Activated naive CD8-positive, alpha-beta T cell treated with anti-CD3 and anti-CD28 coated beads, Interleukin-2, amount 50 U/mL, for 24 hours (primary cell): ENCODE data around the gene GJA4.
"Not testable (repeated sequence)": the region's sequence is repeated elsewhere in the genome, so short reads cannot be mapped to it uniquely, and the experiment has no call there.

Experiments used
- ATAC-seq: fragments of 150-1000 bp; cut with Tn5 transposase; one replicate; pipeline ENCODE4 v1.10.0; 2021
- DNase-seq: peaks from one replicate; pipeline ENCODE4 v3.0.0; 2021
- H3K27ac Mint-ChIP-seq: one replicate; pipeline ENCODE4 v1.8.0; 2021; ENCODE audit warnings: mild to moderate bottlenecking, mixed read lengths
- H3K27me3 Mint-ChIP-seq: one replicate; pipeline ENCODE4 v1.8.0; 2021; ENCODE audit warnings: mixed read lengths
- H3K36me3 Mint-ChIP-seq: one replicate; pipeline ENCODE4 v1.8.0; 2021; ENCODE audit warnings: low read depth, mixed read lengths
- H3K4me1 Mint-ChIP-seq: one replicate; pipeline ENCODE4 v1.8.0; 2021; ENCODE audit warnings: mixed read lengths
- H3K4me3 Mint-ChIP-seq: one replicate; pipeline ENCODE4 v1.8.0; 2021; ENCODE audit warnings: mild to moderate bottlenecking, moderate library complexity, mixed read lengths
- H3K9me3 Mint-ChIP-seq: one replicate; pipeline ENCODE4 v1.8.0; 2021; ENCODE audit warnings: mixed read lengths

The GJA4 gene

DNA sequence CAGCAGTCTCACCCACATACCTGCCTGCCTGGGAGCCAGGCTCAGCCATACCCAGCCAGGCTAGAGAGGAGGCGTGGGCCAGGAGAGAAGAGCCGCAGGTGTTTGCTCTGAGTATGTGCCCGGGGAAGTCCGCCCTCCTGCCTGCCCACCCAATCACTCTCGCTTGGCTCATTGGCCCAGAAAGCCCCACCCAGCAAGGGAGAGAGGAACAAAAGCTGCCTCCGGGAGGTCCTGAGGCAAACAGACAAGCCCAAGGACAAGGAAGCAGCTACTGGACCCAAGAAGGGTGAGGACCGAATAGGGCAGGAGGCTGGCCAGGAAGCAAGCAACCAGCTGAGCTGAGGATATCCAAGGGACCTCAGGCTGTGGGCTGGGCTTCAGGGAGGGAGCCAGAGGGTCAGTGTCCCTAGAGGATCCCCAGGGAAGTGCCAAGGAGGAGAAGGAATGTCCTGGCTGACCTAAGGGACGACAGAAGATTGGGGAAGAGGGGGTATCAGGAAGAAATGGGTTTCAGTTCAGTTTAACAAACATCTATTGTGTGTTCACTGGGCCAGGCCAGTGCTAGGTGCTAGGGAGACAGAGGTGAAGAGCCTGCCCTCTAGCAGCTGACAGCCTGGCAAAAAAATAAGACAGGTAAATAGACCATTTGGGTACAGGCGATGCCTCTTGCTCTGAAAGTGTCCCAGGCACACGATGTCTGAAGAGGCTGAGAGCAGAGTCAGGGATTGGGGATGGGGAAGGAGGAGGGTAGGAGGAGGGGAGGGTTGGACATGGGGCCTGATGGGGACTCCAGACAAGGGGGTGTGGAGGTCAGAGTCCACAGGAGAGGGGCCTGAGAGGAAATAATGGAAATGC lies 33.1 kb upstream of the GJA4 start, which contains the start of gene GJB4:
Gene GJB4 (plus strand): TSS at position 238 of the 855 bp plus-strand sequence. CDS start 1,515 bp downstream, outside the sequence.
- ATAC-seq = no peak
- Mint-ChIP-seq H3K4me1 (no peaks in the 10 kb centered on the region), H3K27ac (no peak within 1 kb of the TSS), H3K4me3 (no peak within 1 kb of the TSS), H3K27me3 (no peaks in the 10 kb centered on the region), H3K36me3 (no peaks in the 10 kb centered on the region), H3K9me3 (no peaks in the 10 kb centered on the region)
- DNase-seq = no peak

DNA sequence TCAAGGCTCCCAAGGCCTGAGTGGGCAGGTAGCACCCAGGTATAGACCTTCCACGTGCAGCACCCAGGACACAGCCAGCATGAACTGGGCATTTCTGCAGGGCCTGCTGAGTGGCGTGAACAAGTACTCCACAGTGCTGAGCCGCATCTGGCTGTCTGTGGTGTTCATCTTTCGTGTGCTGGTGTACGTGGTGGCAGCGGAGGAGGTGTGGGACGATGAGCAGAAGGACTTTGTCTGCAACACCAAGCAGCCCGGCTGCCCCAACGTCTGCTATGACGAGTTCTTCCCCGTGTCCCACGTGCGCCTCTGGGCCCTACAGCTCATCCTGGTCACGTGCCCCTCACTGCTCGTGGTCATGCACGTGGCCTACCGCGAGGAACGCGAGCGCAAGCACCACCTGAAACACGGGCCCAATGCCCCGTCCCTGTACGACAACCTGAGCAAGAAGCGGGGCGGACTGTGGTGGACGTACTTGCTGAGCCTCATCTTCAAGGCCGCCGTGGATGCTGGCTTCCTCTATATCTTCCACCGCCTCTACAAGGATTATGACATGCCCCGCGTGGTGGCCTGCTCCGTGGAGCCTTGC lies 31.5 kb upstream of the GJA4 start:
- Mint-ChIP-seq H3K4me3 (no peak overlapping the region), H3K27ac (no peak overlapping the region), H3K36me3 (no peaks in the 10 kb centered on the region), H3K9me3 (no peaks in the 10 kb centered on the region), H3K4me1 (no peaks in the 10 kb centered on the region), H3K27me3 (no peaks in the 10 kb centered on the region)
- DNase-seq (no peak), ATAC-seq (no peak)

GRCh38 chr1:34761776-34762307 lies 31.0 kb upstream of the GJA4 start:
- ATAC-seq (no peak), DNase-seq (no peak)
- no peak overlapping the region for H3K27ac Mint-ChIP-seq
- no peak overlapping the region for H3K4me3 Mint-ChIP-seq
- no peaks in the 10 kb centered on the region for H3K4me1 Mint-ChIP-seq
- no peaks in the 10 kb centered on the region for H3K9me3 Mint-ChIP-seq
- no peaks in the 10 kb centered on the region for H3K36me3 Mint-ChIP-seq
- H3K27me3 Mint-ChIP-seq = no peaks in the 10 kb centered on the region

GRCh38 chr1:34762474-34763141 lies 30.2 kb upstream of the GJA4 start:
- H3K4me3 Mint-ChIP-seq = no peak overlapping the region
- H3K27me3 Mint-ChIP-seq = no peaks in the 10 kb centered on the region
- no peak for ATAC-seq

DNA sequence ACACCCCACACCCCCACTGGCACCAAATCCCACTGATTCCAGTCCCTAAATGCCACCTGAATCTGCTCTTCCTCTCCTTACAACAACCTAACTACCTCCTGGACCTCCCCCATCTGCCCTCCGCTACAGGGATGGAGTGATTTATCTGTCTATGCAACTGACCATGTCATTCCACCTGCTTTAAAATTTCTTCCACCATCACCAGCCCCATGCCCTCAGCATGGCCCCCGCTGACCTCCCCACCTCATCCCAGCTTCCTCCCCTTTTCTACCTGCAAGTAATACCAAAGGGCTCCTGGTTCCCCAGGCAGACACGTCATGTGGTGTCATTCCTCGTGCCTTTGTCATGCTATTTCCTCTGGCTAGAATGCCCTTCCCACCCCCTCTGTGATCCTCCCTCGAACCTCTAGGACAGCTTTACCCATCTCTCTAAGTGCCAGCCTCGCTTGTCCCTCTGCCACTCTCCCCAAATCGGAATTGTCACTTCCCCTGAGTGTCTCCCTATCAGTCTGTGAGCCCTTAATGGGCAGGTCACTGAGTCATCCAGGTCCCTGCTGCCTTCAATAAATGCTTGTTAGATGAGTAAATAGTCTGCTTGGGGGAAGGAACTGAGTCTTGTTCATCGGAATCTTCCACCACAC lies 29.5 kb upstream of the GJA4 start:
- H3K36me3 Mint-ChIP-seq = no peaks in the 10 kb centered on the region
- no peaks in the 10 kb centered on the region for H3K27me3 Mint-ChIP-seq
- ATAC-seq = no peak
- H3K27ac Mint-ChIP-seq = no peak overlapping the region
- no peaks in the 10 kb centered on the region for H3K4me1 Mint-ChIP-seq
- H3K4me3 Mint-ChIP-seq = no peak overlapping the region
- no peak for DNase-seq
- no peaks in the 10 kb centered on the region for H3K9me3 Mint-ChIP-seq

More at GRCh38 chr1:34762474-34763141, 30.2 kb upstream of the GJA4 start:
- H3K9me3 Mint-ChIP-seq = no peaks in the 10 kb centered on the region
- H3K4me1 Mint-ChIP-seq = no peaks in the 10 kb centered on the region
- no peak overlapping the region for H3K27ac Mint-ChIP-seq
- DNase-seq = no peak
- H3K36me3 Mint-ChIP-seq = no peaks in the 10 kb centered on the region

- Mint-ChIP-seq H3K4me1 (no peaks in the 10 kb centered on the region), H3K36me3 (no peaks in the 10 kb centered on the region), H3K27me3 (peaks cover 2% of the 10 kb centered on the region), H3K4me3 (no peak overlapping the region), H3K9me3 (no peaks in the 10 kb centered on the region), H3K27ac (no peak overlapping the region)
- no peak for DNase-seq
- ATAC-seq = no peak
Observed at GRCh38 chr1:34768856-34769255, 23.9 kb upstream of the GJA4 start.

- no peaks in the 10 kb centered on the region for H3K36me3 Mint-ChIP-seq
- no peaks in the 10 kb centered on the region for H3K9me3 Mint-ChIP-seq
- H3K27me3 Mint-ChIP-seq = peaks cover 2% of the 10 kb centered on the region
- no peak overlapping the region for H3K27ac Mint-ChIP-seq
- ATAC-seq = no peak
- no peak overlapping the region for H3K4me3 Mint-ChIP-seq
- H3K4me1 Mint-ChIP-seq = no peaks in the 10 kb centered on the region
- DNase-seq = no peak
Observed at GRCh38 chr1:34770891-34771504, 21.8 kb upstream of the GJA4 start.

DNA sequence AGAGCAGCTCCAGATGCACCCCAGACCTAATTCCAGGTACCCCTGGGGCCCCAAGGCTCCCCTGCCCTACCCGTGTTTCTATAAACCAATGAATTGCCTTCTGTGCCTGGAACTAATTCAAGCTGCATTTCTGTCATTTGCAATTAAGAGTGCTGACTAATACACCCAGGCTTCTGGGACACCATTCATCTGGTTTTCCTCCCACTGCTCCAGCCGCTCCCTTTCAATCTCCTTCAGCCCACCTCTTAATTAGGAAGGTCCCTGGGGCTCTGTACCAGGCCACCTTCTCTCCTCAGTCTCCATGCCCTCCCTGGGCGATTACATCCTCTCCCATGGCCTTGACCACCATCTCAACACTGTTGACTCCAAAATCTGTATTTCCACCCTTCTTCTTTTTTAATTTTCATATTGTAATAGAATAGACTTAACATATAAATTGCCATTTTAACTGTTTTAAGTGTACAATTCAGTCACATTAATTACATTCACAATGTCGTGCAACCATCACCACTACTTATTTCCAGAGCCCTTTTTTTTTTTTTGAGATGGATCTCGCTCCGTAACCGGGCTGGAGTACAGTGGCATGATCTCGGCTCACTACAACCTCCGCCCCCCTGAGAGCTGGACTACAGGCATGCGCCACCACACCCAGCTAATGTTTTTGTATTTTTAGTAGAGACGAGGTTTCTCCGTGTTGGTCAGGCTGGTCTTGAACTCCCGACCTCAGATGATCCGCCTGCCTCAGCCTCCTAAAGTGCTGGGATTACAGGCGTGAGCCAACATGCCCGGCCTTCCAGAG lies 21.0 kb upstream of the GJA4 start:
- ATAC-seq (no peak), DNase-seq (no peak)
- no peak overlapping the region for H3K27ac Mint-ChIP-seq
- no peak overlapping the region for H3K4me3 Mint-ChIP-seq
- no peaks in the 10 kb centered on the region for H3K4me1 Mint-ChIP-seq
- no peaks in the 10 kb centered on the region for H3K36me3 Mint-ChIP-seq
- peaks cover 2% of the 10 kb centered on the region for H3K27me3 Mint-ChIP-seq
- no peaks in the 10 kb centered on the region for H3K9me3 Mint-ChIP-seq

- H3K36me3 Mint-ChIP-seq, H3K27ac Mint-ChIP-seq, H3K9me3 Mint-ChIP-seq, ATAC-seq, H3K4me3 Mint-ChIP-seq, H3K27me3 Mint-ChIP-seq, DNase-seq, H3K4me1 Mint-ChIP-seq: not testable (repeated sequence)
Observed at GRCh38 chr1:34773114-34773513, 19.7 kb upstream of the GJA4 start.

DNA sequence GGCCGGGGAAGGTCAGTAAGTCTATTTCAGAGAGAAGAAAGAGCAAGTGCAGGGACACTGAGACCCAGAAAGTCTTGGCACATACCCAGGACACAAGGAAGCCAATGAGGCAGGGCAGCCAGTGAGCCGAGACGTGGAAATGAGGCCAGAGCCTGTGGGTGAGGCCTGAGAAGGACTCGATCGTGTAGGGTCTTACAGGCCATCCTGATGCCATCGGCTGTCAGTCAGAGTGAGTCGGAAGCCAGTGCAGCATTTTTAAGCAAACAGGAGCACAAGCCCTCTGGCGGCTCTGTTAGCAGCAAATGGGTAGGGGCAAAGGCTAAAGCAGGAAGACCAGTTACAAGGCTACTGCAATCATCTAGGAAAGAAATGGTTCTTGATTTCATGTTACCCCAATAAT lies 17.8 kb upstream of the GJA4 start:
- no peak for ATAC-seq
- Mint-ChIP-seq H3K4me3 (no peak overlapping the region), H3K9me3 (no peaks in the 10 kb centered on the region), H3K27me3 (peaks cover 18% of the 10 kb centered on the region), H3K27ac (no peak overlapping the region), H3K36me3 (no peaks in the 10 kb centered on the region), H3K4me1 (no peaks in the 10 kb centered on the region)
- no peak for DNase-seq

DNA sequence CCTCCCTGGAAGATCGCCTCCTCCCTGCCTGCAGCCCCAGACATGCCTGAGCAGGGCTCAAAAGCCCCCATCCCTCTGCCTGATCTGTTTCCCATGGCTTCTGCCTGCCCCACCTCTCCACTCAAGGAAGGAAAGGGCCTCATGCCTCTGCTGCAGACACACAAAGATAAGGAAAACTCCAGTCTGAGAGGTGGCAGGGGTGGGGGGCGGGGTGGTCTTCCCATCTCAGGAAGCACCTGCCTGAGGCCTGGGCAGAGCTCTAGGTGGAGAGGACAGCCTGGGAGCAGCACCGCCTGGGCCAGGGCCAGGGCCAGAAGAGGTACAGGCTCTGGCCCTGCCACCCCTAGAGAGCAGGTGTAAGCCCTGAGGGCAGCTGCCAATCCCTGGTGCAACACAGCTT lies 15.9 kb upstream of the GJA4 start:
- Mint-ChIP-seq H3K4me1 (no peaks in the 10 kb centered on the region), H3K36me3 (no peaks in the 10 kb centered on the region), H3K27ac (no peak overlapping the region), H3K9me3 (no peaks in the 10 kb centered on the region), H3K4me3 (no peak overlapping the region), H3K27me3 (peaks cover 28% of the 10 kb centered on the region)
- ATAC-seq (no peak), DNase-seq (no peak)

DNA sequence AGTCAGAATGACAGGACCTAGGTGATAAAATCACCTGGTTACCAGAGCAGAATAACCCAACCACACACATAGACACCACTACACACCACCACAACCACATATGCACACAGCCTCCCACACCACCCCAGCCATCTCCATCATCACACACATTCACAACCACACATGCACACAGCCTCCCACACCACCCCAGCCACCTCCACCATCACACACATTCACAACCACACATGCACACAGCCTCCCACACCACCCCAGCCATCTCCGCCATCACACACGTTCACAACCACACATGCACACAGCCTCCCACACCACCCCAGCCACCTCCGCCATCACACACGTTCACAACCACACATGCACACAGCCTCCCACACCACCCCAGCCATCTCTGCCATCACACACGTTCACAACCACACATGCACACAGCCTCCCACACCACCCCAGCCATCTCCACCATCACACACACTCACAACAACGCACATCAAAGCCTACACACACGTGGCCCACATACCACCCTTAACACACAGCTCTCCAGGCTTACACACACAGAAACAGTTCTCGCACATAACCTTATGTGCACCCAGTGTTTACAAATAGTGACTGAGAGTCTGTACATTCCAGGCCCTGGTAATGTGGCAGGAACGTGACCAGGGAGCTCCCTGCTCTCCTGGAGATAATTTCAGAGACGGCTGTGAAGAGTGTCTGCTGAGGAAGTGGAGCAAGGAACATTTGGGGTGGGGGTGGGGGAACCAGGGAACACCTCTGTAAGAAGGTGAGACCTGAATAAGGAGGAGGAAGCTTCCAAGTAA lies 15.1 kb upstream of the GJA4 start:
- Mint-ChIP-seq H3K4me1 (peaks cover 2% of the 10 kb centered on the region), H3K36me3 (no peaks in the 10 kb centered on the region), H3K27me3 (peaks cover 31% of the 10 kb centered on the region), H3K4me3 (no peak overlapping the region), H3K27ac (no peak overlapping the region), H3K9me3 (no peaks in the 10 kb centered on the region)
- no peak for ATAC-seq
- DNase-seq = no peak

DNA sequence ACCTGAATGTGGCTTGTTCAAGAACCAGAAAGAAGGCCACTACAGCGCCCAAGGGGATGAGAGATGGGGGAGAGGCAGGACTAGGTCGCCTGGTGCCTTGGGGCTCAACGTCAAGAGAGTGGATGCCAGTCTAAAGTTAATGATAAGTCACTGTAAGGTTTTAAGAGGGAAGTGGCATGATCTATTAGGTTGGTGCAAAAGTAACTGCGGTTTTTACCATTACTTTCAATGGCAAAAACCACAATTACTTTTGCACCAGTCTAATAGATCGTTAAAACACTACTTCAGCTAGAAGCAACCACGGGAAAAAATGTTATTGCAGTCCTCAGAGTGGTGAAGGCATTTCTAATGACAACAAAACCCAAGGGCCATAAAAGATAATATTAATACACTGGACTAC lies 14.4 kb upstream of the GJA4 start:
- H3K36me3 Mint-ChIP-seq = no peaks in the 10 kb centered on the region

More for the DNA sequence above, 14.4 kb upstream of the GJA4 start:
- Mint-ChIP-seq H3K4me3 (no peak overlapping the region), H3K27ac (no peak overlapping the region), H3K4me1 (peaks cover 2% of the 10 kb centered on the region), H3K27me3 (peaks cover 38% of the 10 kb centered on the region), H3K9me3 (no peaks in the 10 kb centered on the region)
- ATAC-seq (no peak), DNase-seq (no peak)
